AG04449 (cell line): ENCODE results near the gene USP13.

Source experiments
- CTCF ChIA-PET: fragments of 350-600 bp; formaldehyde crosslinking; extraction: SDS; loops from one replicate; lab custom pipeline; 2021; ENCODE audit warnings: antibody characterized with exemption; lab: Yijun Ruan, JAX
- POLR2A ChIA-PET: fragments of 400-600, 350-600 bp; formaldehyde crosslinking; extraction: SDS; loops from one replicate; lab custom pipeline; 2020; ENCODE audit warnings: antibody characterized with exemption, inconsistent platforms; lab: Yijun Ruan, JAX
- DNase-seq: peaks from one replicate; pipeline ENCODE4 v3.0.0-alpha.2; 2010; ENCODE audit warnings: low read depth, low spot score
- H3K4me3 ChIP-seq: 2 replicates; pipeline ENCODE4 v1.5.1; 2011; ENCODE audit warnings: low read depth, mild to moderate bottlenecking, control low read depth, low read length
- TF ChIP-seq, protein P1 (sequence below): IDR thresholded peaks from one replicate; pipeline ENCODE4 v1.5.1; 2011; ENCODE audit warnings: mild to moderate bottlenecking, moderate library complexity, low read length, control low read depth, inconsistent platforms; ENCODE audit not compliant: insufficient read depth; ENCODE audit errors: missing control alignments

The USP13 gene

DNA sequence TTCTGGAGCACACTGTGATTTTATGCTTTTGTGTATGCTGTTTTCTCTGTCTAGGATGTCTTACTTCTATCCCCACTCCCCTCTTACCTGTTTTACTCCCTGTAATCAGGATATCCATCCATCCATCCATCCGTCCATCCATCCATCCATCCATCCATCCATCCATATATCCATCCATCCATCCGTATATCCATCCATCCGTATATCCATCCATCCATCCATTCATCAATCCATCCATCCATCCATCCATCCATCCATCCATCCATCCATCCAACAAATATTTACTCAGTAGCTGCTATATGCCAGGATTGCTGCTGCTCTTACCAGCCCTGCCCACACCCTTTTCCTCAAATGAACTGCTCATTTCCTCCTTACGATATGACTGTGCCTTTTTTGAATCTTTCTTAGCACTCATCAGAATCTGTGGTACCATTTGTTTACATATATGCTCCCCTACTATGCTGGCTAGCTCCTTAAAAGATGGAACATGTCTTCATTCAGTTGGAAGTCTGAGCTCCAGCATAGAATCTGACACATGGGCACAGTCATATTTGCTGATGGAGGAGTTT, 35.2 kb downstream of the USP13 start:
- no peak for DNase-seq
- no peak overlapping the region for H3K4me3 ChIP-seq
- POLR2A ChIA-PET = no interaction called here
- TF ChIP-seq, protein P1, sequence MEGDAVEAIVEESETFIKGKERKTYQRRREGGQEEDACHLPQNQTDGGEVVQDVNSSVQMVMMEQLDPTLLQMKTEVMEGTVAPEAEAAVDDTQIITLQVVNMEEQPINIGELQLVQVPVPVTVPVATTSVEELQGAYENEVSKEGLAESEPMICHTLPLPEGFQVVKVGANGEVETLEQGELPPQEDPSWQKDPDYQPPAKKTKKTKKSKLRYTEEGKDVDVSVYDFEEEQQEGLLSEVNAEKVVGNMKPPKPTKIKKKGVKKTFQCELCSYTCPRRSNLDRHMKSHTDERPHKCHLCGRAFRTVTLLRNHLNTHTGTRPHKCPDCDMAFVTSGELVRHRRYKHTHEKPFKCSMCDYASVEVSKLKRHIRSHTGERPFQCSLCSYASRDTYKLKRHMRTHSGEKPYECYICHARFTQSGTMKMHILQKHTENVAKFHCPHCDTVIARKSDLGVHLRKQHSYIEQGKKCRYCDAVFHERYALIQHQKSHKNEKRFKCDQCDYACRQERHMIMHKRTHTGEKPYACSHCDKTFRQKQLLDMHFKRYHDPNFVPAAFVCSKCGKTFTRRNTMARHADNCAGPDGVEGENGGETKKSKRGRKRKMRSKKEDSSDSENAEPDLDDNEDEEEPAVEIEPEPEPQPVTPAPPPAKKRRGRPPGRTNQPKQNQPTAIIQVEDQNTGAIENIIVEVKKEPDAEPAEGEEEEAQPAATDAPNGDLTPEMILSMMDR = no peak
- CTCF ChIA-PET = no interaction called here

DNA sequence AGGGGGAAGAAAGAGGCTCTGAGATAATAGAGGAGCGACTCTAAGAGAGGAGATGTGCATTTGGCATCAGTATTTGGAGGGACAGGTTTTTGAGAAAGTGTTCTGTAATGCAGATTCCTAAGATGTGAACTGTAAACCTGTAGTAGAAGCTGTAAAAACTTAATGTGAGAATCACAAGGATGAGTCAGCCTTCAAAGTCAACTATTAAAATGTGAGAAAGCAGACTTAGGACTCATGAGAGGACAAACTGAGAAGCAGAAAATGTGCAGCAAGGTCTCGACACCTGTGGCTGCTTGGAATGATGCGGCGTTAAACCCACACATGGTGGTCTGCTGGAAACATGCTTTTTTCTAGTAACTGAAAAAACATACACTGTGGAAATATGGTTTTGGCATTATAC, 36.0 kb downstream of the USP13 start:
- DNase-seq = no peak
- TF ChIP-seq, protein P1 = no peak
- no peak overlapping the region for H3K4me3 ChIP-seq
- CTCF ChIA-PET = no interaction called here
- POLR2A ChIA-PET = no interaction called here

DNA sequence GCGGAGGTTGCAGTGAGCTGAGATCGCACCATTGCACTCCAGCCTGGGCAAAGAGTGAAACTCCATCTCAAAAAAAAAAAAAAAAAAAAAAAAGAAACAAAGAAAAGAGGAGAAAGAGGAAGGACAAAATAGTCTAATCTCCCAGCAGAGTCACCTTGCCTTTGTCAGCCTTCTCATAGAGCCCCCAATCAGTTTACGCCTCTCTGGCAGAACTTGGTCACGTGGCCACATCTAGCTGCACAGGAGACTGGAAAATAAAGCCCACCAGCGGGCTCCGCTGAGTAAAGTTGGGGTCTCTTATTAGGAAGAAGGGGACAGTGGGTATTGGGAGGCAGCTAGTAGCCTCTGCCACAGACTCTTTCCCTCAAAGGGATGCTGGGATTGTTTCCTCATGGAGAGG, 41.9 kb downstream of the USP13 start:
- TF ChIP-seq, protein P1 = no peak
- ChIA-PET POLR2A (interaction anchor here (0.7 kb wide), 1 partner anchor 9 kb away, joined by 6 read pairs; no protein-coding TSS in a partner anchor), CTCF (no interaction called here)
- DNase-seq = no peak
- H3K4me3 ChIP-seq = no peak overlapping the region

DNA sequence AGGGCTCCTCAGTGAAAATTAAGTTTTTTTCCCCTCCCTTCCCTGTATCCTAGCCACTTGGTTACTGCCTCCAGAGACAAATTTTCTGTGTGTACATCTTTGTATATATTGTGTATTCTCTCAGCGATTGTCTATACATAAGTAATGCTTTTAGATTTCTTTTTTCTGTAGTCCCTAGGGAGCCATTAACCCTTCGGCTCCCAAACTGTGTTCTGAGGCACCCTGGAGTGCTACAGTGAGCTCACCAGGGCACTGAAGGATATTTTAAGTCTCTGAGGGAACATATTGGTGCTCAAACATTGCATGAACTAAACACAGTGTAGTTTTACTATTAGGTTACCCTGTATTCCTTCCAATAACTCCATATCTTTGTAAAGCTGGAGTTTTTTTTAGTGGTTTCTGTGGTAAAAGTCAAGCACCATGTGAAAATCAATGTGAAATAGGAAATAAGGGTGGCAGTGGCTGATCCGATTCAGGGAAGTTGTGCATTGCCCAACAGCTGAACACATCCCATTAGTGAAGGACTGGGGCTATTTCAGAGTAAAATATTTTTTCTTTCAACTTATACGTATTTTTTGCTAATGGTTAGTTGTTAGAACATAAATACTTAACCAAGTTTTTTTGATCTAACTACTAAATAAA, 43.0 kb downstream of the USP13 start:
- CTCF ChIA-PET = no interaction called here

DNA sequence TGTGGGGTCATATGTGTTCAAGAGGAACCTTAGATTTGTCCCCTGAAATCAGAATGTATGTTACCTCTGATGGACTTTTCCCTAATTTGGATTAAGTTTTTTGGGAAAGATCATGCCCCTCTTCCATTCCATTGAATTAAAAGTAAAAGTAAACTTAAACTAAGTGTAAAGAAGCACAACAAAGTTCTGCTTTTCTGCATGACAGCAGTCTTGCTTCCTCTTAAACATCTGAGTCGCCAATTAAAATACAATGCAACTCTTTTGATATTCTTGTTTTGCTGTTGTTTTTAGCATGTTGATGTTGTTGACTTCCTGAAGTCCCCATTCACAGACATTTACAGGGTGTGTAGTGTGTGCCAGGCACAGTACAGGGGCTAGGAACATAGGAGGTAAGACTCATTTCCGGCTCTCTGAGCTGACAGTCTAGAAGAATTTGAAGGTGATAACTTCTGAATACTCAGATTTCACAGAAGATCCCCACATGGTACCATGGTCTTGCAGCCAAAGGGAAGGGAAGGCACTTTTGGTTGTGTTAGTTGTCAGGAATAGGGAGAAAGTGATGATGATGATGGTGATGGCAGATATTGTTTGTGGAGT, 45.0 kb downstream of the USP13 start:
- DNase-seq = no peak
- POLR2A ChIA-PET = no interaction called here

More for the DNA sequence above, 43.0 kb downstream of the USP13 start:
- H3K4me3 ChIP-seq = no peak overlapping the region
- POLR2A ChIA-PET = no interaction called here
- DNase-seq = no peak
- TF ChIP-seq, protein P1 = no peak

DNA sequence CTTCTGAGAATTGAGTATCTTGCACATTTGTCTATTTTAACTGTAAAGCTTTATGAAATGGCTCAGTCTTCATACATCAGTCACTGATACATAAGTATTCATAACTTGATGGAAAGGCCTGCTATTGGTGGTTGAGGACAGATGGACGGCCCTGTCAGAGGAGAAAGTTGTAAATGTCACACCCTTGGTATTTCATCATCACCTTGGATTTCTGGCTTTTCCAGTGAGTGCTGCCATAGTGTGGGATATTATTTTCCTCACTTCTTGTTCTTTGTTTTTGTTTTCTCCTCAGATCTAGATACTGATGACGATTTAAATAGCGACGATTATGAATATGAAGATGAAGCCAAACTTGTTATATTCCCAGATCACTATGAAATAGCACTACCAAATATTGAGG, 47.9 kb downstream of the USP13 start:
- CTCF ChIA-PET = no interaction called here
- DNase-seq = no peak
- POLR2A ChIA-PET = no interaction called here
- no peak overlapping the region for H3K4me3 ChIP-seq
- TF ChIP-seq, protein P1 = no peak

More for the DNA sequence above, 45.0 kb downstream of the USP13 start:
- H3K4me3 ChIP-seq = no peak overlapping the region
- TF ChIP-seq, protein P1 = no peak
- CTCF ChIA-PET = no interaction called here
